Measurements from ENCODE around the gene TCF7L1.

DNA sequence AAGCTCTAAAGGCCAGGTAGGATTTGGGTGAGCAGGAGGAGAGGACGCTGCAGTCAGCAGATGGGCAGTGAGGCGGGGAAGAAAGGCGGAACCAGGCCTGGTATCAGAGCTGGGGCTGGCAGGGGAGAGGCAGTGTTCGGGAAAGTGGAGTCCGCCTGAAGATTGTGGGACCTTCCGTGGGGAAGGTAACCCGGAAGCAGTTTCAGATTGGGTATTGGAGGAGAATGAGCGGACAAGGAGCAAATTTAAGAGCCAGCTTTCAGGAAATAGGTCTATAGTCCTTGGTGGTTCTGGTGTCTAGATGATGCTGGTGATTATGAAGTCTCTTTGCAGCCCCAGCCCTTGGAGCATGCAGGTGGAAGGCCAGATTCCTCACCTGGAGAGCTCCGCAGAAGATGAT is 51.0 kb downstream of the TCF7L1 start:
- no peak for TF ChIP-seq CTCF (conservative IDR thresholded peaks at IDR 0.05; ENCODE audit: low read length)
- no peak for TF ChIP-seq EZH2phosphoT487 (IDR thresholded peaks at IDR 0.05; ENCODE audit: borderline replicate concordance)
